ENCODE measurements around the gene FAM219B.
"Not testable (repeated sequence)": the region's sequence is repeated elsewhere in the genome, so short reads cannot be mapped to it uniquely, and the experiment has no call there.

FAM219B gene

DNA sequence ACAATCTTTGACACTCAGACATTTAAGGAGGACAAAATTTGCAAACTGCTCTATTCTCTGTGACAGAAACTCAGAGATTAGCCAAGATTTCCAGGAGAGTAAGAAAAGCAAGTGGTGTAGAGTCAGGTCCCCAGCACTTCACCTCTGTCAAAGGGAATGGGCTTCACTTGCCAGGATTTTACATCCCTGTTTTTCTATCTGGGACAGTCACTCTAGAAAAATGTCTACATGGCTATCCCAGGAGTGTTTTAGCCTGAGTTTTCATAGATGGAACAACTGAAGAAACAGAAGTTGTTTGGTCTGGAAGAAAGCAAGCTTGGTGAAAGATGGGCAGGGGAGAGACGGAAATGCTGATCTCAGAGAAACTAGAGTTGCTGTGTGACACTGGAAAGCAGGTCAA is 3.0 kb downstream of the FAM219B start:
- DNase-seq (ENCODE audit: low read depth in 2 of 2) = no peak

DNA sequence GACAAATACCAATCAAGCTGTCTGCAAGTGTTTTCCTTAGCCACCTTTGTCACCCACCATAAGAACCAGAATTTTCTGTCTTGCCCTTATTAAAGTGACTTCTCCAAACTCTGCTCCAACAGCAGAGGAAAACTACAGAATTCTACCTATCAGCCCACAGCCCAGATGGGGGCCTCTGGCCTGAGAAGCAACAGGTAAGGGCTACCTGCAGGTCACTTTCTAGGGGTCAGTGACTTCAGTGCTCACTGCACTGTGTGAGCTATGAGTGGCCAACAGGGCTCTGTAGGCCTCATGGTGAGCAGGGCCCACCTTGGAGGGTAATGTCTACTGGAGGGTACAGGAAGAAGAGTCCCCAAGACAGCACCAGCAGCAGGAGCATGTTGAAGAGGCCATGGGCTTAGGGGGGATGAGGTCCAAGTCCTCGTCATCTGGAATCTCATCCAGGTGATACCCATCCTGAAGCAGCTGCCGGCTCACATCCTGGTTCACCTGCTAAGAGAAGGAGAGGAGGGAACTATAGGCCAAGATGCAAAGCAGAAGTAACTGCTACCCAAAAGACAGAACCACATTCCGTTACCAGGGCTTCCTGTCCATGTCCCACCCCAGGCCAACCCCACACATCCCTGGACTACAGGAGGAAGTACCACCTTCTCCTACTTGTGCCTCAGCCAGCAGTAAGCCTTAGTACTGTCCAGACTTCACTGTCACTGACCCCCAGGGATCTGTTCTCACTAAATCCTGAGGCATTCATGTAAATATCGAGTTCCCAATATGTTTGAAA is 4.2 kb downstream of the FAM219B start:
- DNase-seq (ENCODE audit: low read depth in 2 of 2) = no peak

DNA sequence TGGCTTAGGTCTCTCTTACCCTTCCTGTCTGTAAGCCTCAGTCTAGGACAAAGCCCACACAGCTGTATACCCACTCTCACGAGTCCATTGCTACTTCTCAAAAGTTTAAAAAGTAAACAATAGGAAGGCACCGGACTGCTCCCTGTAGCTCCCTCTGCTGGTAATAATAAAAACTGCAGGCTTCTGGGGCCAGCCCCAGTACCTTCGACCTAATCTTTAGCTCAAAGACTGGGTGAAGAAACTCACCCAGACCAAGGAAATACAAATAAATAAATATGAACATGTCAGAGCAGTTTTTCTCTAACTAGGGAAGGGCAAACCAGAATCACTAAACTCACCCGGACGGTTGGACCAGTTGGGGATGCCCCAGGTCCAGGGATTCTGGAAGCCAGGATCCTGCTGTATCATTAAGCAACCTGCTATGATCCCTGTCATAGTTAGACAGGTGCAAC is 5.0 kb downstream of the FAM219B start:
- DNase-seq (ENCODE audit: low read depth in 2 of 2) = peak in 1 of 2 donors; percentile 28

DNA sequence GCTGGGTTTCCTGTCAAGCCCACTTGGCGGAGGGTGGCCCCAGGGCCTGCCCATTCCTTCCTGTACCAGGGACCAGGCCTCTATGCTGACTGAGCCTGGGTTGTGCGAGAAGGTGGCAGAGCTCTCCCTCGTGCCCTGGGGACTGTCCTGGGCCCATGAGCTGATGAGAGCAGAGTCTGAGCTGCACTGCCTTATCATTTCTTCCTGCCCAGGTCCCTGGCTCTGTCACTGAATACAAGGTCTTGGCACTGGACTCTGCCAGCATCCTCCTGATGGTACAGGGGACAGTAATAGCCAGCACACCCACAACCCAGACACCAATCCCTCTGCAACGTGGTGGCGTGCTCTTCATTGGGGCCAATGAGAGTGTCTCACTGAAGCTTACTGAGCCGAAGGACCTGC is 9.3 kb downstream of the FAM219B start:
- no peak for DNase-seq (ENCODE audit: low read depth in 2 of 2)

DNA sequence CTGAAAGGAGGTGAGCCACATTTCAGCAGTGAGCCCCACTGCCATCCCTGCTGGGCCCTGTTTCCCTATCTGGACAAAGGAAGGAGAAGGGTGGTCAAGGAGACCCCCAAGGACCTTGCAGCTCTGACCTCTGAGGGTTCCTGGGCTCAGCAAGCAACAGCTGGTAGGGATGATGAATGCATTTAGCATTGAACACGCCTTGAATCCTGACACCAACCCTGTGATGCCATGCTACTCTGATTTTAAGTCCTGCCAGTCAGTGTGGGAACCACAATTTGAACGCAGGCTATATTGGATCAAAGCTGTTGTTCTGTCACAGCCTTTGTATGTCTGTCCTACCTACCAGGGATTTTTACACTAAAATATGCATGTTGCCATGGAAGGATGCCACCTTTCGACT is 10.3 kb downstream of the FAM219B start:
- no peak for DNase-seq (ENCODE audit: low read depth in 2 of 2)

DNA sequence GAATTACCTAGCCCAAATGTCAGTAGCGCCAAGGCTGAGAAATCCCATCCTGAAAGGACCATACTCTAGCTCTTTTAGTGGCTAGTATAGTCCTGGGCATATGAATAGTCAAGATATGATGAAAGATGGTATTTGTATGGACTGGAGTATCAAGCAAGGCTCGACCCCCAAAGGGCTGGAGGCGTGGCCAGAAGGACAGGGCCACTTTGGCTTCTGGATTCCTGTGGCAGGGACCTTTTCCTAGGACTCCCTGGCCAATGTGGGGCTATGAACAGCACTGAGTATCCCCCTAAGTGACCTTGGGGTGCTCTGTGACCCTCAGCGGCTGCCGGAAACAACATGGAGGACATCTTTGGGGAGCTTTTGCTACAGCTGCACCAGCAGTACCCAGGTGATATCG is 10.8 kb downstream of the FAM219B start:
- no peak for DNase-seq (ENCODE audit: low read depth in 2 of 2)

DNA sequence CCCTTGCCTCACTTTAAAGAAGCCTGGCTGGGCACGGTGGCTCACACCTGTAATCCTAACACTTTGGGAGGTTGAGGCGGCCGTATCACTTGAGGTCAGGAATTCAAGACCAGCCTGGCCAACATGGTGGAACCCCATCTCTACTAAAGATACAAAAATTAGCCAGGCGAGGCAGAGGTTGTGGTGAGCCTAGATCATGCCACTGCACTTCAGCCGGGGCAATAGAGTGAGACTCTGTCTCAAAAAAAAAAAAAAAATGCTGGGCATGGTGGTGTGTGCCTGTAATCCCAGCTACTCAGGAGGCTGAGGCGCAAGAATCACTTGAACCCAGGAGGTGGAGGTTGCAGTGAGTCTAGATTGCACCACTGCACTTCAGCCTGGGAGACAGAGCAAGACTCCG is 12.3 kb downstream of the FAM219B start:
- not testable (repeated sequence) for DNase-seq (ENCODE audit: low read depth in 2 of 2)

DNA sequence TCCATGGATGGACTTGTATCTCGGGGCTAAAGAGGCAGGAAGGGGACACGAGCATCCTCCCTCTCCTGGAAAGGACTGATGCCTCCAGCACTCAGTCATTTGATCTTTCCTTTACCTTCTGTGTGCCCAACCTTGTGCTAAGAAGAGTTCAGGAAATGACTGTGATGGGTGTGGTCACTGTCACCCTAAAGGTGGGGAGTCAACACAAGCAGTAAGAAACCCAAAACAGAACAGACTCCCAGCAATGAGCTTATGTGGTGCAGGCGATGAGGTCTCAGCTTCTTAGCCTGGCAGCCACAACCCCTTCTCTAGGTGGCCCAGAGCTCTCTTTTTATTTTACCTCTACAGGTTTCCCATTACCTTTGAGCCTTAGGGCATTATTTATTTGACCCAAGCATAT is 13.0 kb downstream of the FAM219B start:
- DNase-seq (ENCODE audit: low read depth in 2 of 2) = no peak

DNA sequence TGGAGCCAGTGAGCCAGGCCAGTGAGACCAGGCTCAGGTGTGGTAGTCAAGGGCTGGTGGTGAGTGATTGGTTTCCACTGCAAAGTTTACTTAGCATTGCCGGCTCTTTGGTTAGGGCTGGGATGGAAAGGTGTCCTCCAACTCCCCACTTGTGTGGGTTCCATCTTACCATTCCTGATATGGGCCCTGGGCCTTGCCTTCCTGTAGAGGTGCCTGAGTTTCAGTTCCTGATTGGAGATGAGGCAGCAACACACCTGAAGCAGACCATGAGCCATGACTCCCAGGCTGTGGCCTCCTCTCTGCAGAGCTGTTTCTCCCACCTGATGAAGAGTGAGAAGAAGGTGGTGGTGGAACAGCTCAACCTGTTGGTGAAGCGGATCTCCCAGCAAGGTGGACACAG is 13.7 kb downstream of the FAM219B start:
- no peak for DNase-seq (ENCODE audit: low read depth in 2 of 2)

DNA sequence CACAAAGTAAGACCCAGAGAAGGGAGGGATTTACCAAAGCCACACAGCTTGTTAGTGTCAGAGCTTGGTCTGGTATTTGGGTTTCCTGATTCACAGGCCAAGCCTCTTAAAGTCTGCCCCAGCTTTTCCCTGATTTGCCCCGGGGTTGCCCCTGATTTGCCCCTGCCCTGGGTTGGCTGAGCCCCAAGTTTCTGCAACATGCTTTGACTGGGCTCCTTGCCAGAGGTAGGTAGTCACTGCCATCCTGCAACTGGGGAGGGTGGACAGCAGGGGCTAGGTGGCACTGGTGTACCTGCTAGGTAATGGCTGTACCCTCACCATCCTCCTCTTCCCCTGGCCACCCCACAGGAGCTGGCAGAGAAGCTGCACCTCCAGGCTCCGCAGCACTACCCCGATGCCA is 14.3 kb downstream of the FAM219B start:
- DNase-seq (ENCODE audit: low read depth in 2 of 2) = no peak

DNA sequence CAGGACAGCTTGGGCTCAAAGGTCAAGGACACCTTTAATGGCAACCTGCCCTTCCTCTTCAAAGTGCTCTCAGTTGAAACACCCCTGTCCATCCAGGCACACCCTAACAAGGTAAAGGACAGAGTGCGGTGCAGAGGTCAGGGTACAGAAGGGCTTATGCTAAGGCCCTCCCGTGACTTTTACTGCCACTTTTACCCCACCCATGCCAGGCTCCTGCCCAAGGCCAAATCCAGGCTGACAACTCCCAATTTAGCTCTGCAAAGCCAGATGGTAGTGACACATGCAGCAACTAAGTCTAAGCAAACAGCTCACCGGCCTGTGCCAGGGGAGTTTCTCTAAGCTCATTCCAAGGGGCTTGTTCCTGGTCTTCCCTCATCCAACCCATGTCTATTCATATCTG is 15.2 kb downstream of the FAM219B start:
- no peak for DNase-seq (ENCODE audit: low read depth in 2 of 2)

DNA sequence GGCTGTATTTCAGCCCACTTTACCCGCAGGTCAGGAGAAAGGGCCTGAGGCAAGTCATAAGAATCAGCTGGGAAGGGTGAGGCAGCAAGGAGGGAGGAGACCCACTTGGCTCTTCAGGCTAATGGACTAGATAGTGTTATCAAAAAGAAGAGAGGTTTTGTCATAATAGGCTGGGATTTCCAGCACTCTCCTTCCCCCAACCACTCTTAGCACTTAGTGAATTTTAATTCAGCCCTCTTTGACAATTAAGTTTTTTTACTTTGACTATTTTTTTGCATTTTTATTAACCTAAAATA is 16.0 kb downstream of the FAM219B start:
- DNase-seq (ENCODE audit: low read depth in 2 of 2) = no peak

DNA sequence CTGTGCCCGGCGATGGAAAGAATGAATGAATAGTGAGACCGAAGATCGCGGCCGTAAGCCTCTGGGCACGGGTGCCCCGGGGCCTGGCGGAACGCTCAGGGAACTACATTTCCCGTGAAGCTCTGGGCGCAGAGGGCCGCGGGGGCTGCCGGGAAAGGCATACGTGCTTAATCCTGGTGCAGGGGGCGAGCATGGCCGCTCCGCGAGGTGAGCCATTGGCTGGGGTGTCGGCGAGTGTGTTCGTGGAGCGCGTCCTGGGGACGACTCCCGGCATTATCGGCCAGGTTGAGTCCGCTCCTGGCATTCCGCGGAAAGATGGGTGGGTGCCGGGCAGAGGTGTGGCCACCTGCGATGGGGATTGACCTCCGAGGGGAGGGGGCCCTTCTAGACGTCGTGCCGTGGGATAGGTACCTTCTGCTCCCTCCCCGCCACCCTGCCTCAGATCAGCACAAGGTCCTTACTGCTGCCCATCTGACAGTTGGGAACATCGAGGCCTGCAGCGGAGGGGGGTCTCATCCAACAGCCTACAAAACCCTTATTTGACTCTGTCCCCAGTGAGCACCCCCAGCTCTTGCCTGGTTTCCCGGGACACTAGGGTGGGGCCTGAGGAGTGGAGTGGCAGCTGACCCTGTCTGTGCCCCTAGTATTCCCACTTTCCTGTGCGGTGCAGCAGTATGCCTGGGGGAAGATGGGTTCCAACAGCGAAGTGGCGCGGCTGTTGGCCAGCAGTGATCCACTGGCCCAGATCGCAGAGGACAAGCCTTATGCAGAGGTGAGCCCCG is 16.6 kb downstream of the FAM219B start, which contains the start of gene MPI:
Gene MPI (plus strand): TSS at position 160 of the 782 bp plus-strand sequence. CDS start 32 bp downstream, at position 192.
- peak; percentile 85 to 87 for DNase-seq (ENCODE audit: low read depth in 2 of 2)

DNA sequence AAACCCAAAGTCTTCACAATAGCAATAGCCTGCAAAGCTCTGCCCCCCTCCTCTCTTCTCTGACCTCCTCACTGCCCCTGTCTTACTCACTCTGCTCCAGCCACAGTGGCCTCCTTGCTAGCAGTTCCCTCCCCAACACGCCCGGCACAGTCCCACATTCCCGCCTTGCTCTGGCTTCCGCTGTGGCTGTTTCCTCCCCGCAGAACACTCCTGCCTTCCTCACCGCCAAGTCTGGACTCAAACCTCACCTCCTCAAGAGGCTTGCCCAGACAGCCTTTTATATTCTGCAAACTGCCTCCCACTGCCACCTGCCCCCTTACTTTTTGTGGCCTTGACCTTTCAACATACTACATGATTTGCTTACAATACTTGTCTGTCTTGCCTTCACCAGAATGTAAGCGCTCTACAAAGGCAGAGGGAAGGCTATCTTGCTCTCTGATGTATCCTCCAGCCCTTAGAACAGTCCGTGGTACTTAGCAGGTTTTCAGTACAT is 17.2 kb downstream of the FAM219B start:
- DNase-seq (ENCODE audit: low read depth in 2 of 2) = no peak

DNA sequence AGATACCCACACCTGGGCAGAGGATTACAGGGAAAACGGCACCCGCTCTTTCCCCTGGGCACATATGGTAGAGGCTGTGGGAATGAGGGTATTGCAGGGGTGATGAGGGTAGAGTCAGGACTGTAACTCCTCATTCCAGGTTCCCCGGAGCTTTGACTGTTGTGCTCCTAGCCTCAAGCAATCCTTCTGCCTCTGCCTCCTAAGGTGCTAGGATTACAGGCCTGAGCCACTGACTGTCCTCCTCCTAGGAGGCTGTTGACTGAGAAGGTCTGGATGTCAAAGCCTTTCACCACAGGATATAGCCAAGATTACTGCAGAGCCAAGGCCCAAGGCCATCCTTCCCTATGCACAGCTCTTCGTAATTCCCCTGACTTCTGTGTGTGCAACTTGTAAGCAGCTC is 17.9 kb downstream of the FAM219B start:
- no peak for DNase-seq (ENCODE audit: low read depth in 2 of 2)

DNA sequence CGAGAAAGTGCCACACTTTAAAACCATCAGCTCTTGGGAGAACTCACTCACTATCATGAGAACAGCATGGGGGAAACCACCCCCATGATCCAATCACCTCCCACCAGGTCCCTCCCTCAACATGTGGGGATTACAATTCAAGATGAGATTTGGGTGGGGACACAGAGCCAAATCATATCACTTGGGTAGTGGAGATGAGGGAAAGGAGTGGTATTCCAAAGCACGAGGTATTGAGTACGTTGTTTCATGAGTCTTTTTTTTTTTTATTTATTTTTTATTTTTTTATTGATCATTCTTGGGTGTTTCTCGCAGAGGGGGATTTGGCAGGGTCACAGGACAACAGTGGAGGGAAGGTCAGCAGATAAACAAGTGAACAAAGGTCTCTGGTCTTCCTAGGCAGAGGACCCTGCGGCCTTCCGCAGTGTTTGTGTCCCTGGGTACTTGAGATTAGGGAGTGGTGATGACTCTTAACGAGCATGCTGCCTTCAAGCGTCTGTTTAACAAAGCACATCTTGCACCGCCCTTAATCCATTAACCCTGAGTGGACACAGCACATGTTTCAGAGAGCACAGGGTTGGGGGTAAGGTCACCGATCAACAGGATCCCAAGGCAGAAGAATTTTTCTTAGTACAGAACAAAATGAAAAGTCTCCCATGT is 19.0 kb downstream of the FAM219B start:
- DNase-seq (ENCODE audit: low read depth in 2 of 2) = not testable (repeated sequence)

DNA sequence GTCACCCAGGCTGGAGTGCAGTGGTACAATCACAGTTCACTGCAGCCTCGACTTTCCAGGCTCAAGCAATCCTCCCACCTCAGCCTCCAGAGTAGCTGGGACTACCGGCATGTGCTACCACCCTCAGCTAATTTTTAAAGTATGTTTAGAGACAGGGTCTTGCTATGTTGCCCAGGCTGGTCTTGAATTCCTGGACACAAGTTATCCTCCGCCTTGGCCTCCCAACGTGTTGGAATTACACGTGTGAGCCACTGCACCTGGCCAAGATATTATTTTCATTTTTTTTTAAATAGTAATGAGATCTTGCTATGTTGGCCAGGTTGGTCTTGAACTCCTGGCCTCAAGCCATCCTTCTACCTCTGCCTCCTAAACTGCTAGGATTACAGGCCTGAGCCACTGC is 21.2 kb downstream of the FAM219B start:
- DNase-seq (ENCODE audit: low read depth in 2 of 2) = no peak

DNA sequence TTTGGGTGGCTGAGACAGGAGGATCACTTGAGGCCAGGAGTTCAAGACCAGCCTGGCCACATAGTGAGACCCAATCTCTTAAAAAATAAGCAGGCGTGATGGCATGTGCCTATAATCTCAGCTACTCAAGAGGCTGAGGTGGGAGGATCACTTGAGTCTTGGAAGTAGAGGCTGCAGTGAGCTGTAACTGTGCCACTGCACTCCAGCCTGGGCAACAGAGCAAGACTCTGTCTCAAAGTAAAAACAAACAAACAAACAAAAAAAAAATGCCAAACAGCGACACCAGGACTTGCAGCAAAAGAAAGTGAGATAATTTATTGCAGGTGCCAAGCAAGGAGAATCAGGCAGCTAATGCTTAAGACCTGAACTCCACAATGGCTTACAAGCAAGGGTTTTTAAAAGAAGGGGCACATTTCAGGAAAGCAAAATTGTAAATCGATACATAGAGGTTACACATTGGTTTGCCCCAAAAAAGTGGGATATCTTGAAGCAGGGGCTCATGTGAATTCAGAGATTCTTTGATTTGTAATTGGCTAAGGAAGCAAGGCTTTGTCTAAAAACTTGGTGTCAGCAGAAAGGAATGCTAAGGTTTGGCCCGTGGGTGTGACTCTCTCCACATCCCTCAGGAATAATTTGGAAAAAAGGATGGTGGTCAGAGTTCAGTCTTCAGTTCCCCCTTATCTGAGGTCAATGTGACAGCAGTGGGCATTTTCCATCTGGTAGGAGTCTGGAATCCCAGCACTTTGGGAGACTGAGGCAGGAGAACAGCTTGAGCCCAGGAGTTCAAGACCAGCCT is 22.0 kb downstream of the FAM219B start:
- DNase-seq (ENCODE audit: low read depth in 2 of 2) = no peak

DNA sequence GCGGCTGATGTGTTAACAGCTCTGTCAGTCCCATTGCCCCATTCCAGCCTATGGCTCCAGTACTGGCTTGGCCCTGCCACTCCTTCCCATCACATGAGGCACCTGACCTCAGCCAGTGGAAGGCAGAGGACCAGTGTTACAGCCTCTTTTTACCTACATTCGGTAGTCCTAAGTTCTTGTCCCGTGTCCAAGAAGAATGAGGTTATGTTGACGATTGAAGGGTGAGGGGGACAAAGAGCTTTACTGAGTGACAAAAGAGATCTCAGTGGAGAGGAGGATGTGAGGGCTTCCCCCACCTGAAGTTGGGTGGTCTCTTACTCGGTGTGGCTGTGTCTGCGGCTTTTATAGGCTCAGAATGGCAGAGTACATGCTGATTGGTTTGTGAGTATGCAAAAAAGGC is 24.1 kb downstream of the FAM219B start:
- DNase-seq (ENCODE audit: low read depth in 2 of 2) = no peak

DNA sequence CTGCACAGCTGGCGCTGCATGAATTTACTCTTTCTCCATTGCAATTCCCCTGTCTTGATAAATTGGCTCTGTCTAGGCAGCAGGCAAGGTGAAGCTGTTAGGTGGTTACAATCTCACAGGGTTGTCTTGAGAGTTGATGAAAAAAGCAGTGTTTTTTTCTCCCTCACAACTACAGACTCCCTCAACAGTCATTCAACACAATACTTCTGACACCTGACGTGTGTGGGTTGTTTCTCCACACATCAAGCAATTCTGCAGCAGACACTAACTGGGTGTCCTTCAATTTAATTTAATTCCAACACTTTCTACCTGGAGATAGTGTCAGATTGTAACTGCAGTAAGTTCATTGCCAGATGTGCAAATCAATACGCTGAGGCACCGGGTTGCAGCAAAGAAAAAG is 28.4 kb downstream of the FAM219B start:
- DNase-seq (ENCODE audit: low read depth in 2 of 2) = no peak

DNA sequence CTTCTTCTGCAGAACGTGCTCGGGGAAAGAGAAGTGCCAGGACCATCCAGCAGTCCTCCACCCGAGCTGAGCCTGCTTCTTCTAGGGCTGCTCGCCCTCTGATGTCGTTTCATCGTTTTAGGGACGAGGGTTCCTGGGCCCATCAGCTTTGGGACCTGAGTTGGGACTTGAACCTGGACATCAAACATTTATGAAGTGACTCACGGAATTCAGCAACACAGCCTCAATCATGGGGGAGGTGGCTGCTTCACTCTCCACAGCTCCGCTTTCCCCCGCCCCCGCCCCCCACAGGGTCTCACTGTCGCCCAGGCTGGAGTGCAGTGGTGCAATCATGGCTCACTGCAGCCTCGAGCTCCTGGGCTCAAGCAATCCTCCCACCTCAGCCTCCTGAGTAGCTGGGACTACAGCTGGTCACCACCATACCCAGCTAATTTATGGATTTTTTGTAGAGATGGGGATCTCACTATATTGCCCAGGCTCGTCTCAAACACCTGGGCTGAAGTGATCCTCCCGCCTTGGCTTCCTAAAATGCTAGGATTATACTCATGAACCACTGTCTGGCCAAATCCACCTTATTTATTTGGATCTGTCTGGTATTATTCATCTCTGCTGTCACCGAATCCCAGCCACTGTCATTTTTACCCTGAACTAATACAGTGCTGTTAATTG is 32.8 kb downstream of the FAM219B start:
- no peak for DNase-seq (ENCODE audit: low read depth in 2 of 2)

Data from stimulated activated CD8-positive, alpha-beta memory T cell treated with anti-CD3 and anti-CD28 coated beads, Interleukin-2, amount 100 ng/mL, for 48 hours (primary cell).